CD4-positive, alpha-beta T cell (primary cell): ENCODE data around the gene NEK2. TPM values are rescaled to one million over a fixed set of nuclear protein-coding genes. Genes with fewer than 3 reads are reported as not detected.

Experiments
- ATAC-seq: fragments of 200-7000 bp; cut with Tn5 transposase; one replicate; pipeline ENCODE4 v1.10.0; 2022; ENCODE audit warnings: mild to moderate bottlenecking; ENCODE audit not compliant: poor library complexity
- CTCF ChIA-PET: fragments of 350-600 bp; sonication (Branson Sonifier 250); formaldehyde crosslinking; loops from one replicate; lab custom pipeline; 2021; ENCODE audit warnings: antibody characterized with exemption, inconsistent platforms; lab: Charles Lee
- POLR2A ChIA-PET: fragments of 350-600 bp; sonication (Branson Sonifier 250); formaldehyde crosslinking; loops from one replicate; lab custom pipeline; 2021; ENCODE audit warnings: antibody characterized with exemption, inconsistent platforms; lab: Charles Lee
- DNase-seq, 14 experiments: peaks; one replicate each; pipeline ENCODE4 v3.0.0-alpha.2; 2013 to 2020; ENCODE audit warnings: mixed read lengths in 2 of 14
- H3K27ac ChIP-seq, 2 donors: one replicate each; pipeline versions ENCODE4 v1.5.1 to v1.7.0; 2013; ENCODE audit warnings: low read length in 2 of 2, low read depth in 1 of 2, mild to moderate bottlenecking in 1 of 2
- H3K27me3 ChIP-seq, 2 experiments: 1 replicate in 1 of 2; 2 replicates in 1 of 2; pipeline versions ENCODE4 v1.6.1 to v1.7.0; 2013; ENCODE audit warnings: low read length in 2 of 2, control low read depth in 1 of 2, mild to moderate bottlenecking in 1 of 2, moderate library complexity in 1 of 2; ENCODE audit not compliant: insufficient read depth in 2 of 2, control insufficient read depth in 1 of 2
- H3K36me3 ChIP-seq: one replicate; pipeline ENCODE4 v1.6.1; 2013; ENCODE audit warnings: low read length, control low read depth; ENCODE audit not compliant: insufficient read depth
- H3K4me1 ChIP-seq: one replicate; pipeline ENCODE4 v1.6.1; 2013; ENCODE audit warnings: low read length, control low read depth; ENCODE audit not compliant: insufficient read depth
- H3K4me3 ChIP-seq: one replicate; pipeline ENCODE4 v1.5.1; 2013; ENCODE audit warnings: mild to moderate bottlenecking, low read length, moderate library complexity
- H3K9me3 ChIP-seq, 2 experiments: 1 replicate in 1 of 2; 2 replicates in 1 of 2; pipeline versions ENCODE4 v1.6.1 to v1.7.0; 2013; ENCODE audit warnings: low read length in 2 of 2, mild to moderate bottlenecking in 2 of 2, control low read depth in 1 of 2, moderate library complexity in 1 of 2; ENCODE audit not compliant: control insufficient read depth in 1 of 2, insufficient read depth in 1 of 2
- H3K27ac Mint-ChIP-seq: one replicate; pipeline ENCODE4 v1.8.0; 2020; ENCODE audit warnings: mixed read lengths
- H3K27me3 Mint-ChIP-seq: one replicate; pipeline ENCODE4 v1.8.0; 2021; ENCODE audit warnings: mixed read lengths
- H3K36me3 Mint-ChIP-seq: one replicate; pipeline ENCODE4 v1.8.0; 2021; ENCODE audit warnings: low read depth, mixed read lengths
- H3K4me1 Mint-ChIP-seq: one replicate; pipeline ENCODE4 v1.8.0; 2021; ENCODE audit warnings: low read depth, mixed read lengths
- H3K4me3 Mint-ChIP-seq: one replicate; pipeline ENCODE4 v1.8.0; 2020; ENCODE audit warnings: mild to moderate bottlenecking, mixed read lengths
- H3K9me3 Mint-ChIP-seq: one replicate; pipeline ENCODE4 v1.8.0; 2020; ENCODE audit warnings: mixed read lengths
- CTCF ChIP-seq: fragments of 200-600 bp; IDR thresholded peaks from one replicate; pipeline ENCODE4 v1.8.0; 2022; ENCODE audit warnings: antibody characterized with exemption, mild to moderate bottlenecking
- intact Hi-C, 2 experiments: fragments of 100-400 bp; cut with DNase I in 1 of 2; cut with micrococcal nuclease in 1 of 2; formaldehyde crosslinking; loops; one replicate each; pipeline versions ENCODE4 v1.15.1 to v1.9.0; 2023 to 2025; cut with DNase I, micrococcal nuclease
- total RNA-seq, 174 experiments: library from RNA in 2 of 174; stranded (reverse) in 2 of 174; gene quantifications; one replicate each; pipeline ENCODE4 v1.2.3 and lab custom pipeline; 2021 to 2026

The NEK2 gene
- total RNA-seq, 2 experiments from 2014 or later, result not detected

- Histone ChIP-seq H3K27ac (no peak overlapping the region), H3K36me3 (no peaks in the 10 kb centered on the region), H3K4me3 (no peak overlapping the region), H3K27me3 (no peaks in the 10 kb centered on the region), H3K4me1 (no peaks in the 10 kb centered on the region), H3K9me3 (no peaks in the 10 kb centered on the region)
- ChIA-PET CTCF (no interaction called here), POLR2A (no interaction called here)
- H3K27me3 Mint-ChIP-seq, result no peaks in the 10 kb centered on the region
- H3K4me1 Mint-ChIP-seq, result no peaks in the 10 kb centered on the region
- H3K36me3 Mint-ChIP-seq, result no peaks in the 10 kb centered on the region
- H3K4me3 Mint-ChIP-seq, result no peak overlapping the region
- no peaks in the 10 kb centered on the region for H3K9me3 Mint-ChIP-seq
- no peak for ATAC-seq
- no peak for TF ChIP-seq CTCF
- no peak for DNase-seq
- no peak overlapping the region for H3K27ac Mint-ChIP-seq
- intact Hi-C loops, result loop anchor here in 1 of 2 experiments (10.0 kb wide), 1 partner anchor 219 kb away; no protein-coding TSS in a partner anchor
Measured at GRCh38 chr1:211705467-211706091, 30.2 kb upstream of the NEK2 start.

- no peak overlapping the region for H3K27ac Mint-ChIP-seq
- no peak for TF ChIP-seq CTCF
- Histone ChIP-seq H3K27ac (no peak overlapping the region), H3K4me3 (no peak overlapping the region), H3K4me1 (no peaks in the 10 kb centered on the region), H3K9me3 (no peaks in the 10 kb centered on the region), H3K27me3 (no peaks in the 10 kb centered on the region), H3K36me3 (no peaks in the 10 kb centered on the region)
- H3K9me3 Mint-ChIP-seq, result no peaks in the 10 kb centered on the region
- ChIA-PET CTCF (no interaction called here), POLR2A (no interaction called here)
- ATAC-seq (no peak), DNase-seq (no peak)
- intact Hi-C loops, result loop anchor here in 1 of 2 experiments (10.0 kb wide), 1 partner anchor 220 kb away; no protein-coding TSS in a partner anchor
- no peaks in the 10 kb centered on the region for H3K4me1 Mint-ChIP-seq
- H3K4me3 Mint-ChIP-seq, result no peak overlapping the region
- H3K27me3 Mint-ChIP-seq, result no peaks in the 10 kb centered on the region
- no peaks in the 10 kb centered on the region for H3K36me3 Mint-ChIP-seq
Measured at GRCh38 chr1:211704543-211704942, 29.1 kb upstream of the NEK2 start.

GRCh38 chr1:211703812-211704537, 28.6 kb upstream of the NEK2 start:
- ChIA-PET POLR2A (no interaction called here), CTCF (no interaction called here)
- ATAC-seq (no peak), DNase-seq (no peak)
- no peak overlapping the region for H3K4me3 Mint-ChIP-seq
- Histone ChIP-seq H3K4me3 (no peak overlapping the region), H3K4me1 (peaks cover 2% of the 10 kb centered on the region), H3K36me3 (no peaks in the 10 kb centered on the region), H3K27ac (no peak overlapping the region), H3K9me3 (no peaks in the 10 kb centered on the region), H3K27me3 (no peaks in the 10 kb centered on the region)
- H3K27me3 Mint-ChIP-seq, result no peaks in the 10 kb centered on the region
- no peaks in the 10 kb centered on the region for H3K36me3 Mint-ChIP-seq
- TF ChIP-seq CTCF, result no peak
- H3K27ac Mint-ChIP-seq, result no peak overlapping the region
- intact Hi-C loops, result loop anchor here in 1 of 2 experiments (10.0 kb wide), 1 partner anchor 221 kb away; no protein-coding TSS in a partner anchor
- H3K9me3 Mint-ChIP-seq, result no peaks in the 10 kb centered on the region
- no peaks in the 10 kb centered on the region for H3K4me1 Mint-ChIP-seq
